Ishikawa (cell line): ENCODE measurements around the gene CACNA1A.
A peak's percentile ranks its signal among the peaks of the same experiment; 100 is the strongest.

Source experiments
- CEBPB ChIP-seq: IDR thresholded peaks from 2 replicates; pipeline ENCODE4 v1.6.1; 2012
- CREB1 ChIP-seq: IDR thresholded peaks from 2 replicates; pipeline ENCODE4 v1.6.1; 2012; ENCODE audit warnings: low read depth
- EGR1 ChIP-seq: IDR thresholded peaks from 2 replicates; pipeline ENCODE4 v1.6.1; 2012
- EP300 ChIP-seq: IDR thresholded peaks from 2 replicates; pipeline ENCODE4 v1.6.1; 2012; ENCODE audit warnings: borderline replicate concordance
- FOXM1 ChIP-seq: IDR thresholded peaks from 2 replicates; pipeline ENCODE4 v1.6.1; 2012; ENCODE audit warnings: low read depth, borderline replicate concordance
- NFIC ChIP-seq: IDR thresholded peaks from 2 replicates; pipeline ENCODE4 v1.6.1; 2012
- RAD21 ChIP-seq: IDR thresholded peaks from 2 replicates; pipeline ENCODE4 v1.6.1; 2012; ENCODE audit warnings: low read depth
- TAF1 ChIP-seq: IDR thresholded peaks from 2 replicates; pipeline ENCODE4 v1.6.1; 2012; ENCODE audit warnings: low read depth, mild to moderate bottlenecking
- TCF12 ChIP-seq: IDR thresholded peaks from 2 replicates; pipeline ENCODE4 v1.6.1; 2012; ENCODE audit warnings: low read depth
- TEAD4 ChIP-seq: IDR thresholded peaks from 2 replicates; pipeline ENCODE4 v1.6.1; 2012
- YY1 ChIP-seq: IDR thresholded peaks from 2 replicates; pipeline ENCODE4 v1.6.1; 2012; ENCODE audit warnings: low read depth
- ZBTB7A ChIP-seq: IDR thresholded peaks from 2 replicates; pipeline ENCODE4 v1.6.1; 2012; ENCODE audit warnings: low read depth
- TF ChIP-seq, protein P1 (sequence below): IDR thresholded peaks from 2 replicates; pipeline ENCODE4 v1.6.1; 2012; ENCODE audit warnings: low read depth, mild to moderate bottlenecking
- TF ChIP-seq, protein P2 (sequence below): IDR thresholded peaks from 2 replicates; pipeline ENCODE4 v1.6.1; 2012
- TF ChIP-seq, protein P3 (sequence below): IDR thresholded peaks from 2 replicates; pipeline ENCODE4 v1.6.1; 2012

The CACNA1A gene

DNA sequence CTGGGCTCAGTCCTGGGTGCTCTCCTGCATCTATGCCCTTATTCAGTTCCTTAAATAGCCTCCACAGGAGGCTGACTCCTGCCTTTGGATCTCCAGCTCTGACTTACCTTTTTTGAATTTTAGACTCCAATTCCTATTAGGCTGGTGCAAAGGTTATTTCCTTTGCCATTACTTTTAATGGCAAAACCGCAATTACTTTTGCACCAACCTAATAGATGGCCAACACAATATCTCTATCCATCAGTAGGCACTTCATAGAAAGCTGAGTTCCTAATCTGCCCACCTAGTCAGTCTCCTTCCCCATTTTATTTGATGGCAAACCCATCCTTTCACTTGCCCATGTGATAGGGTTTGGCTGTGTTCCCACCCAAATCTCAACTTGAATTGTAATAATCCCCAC, 95.3 kb downstream of the CACNA1A start:
- TF ChIP-seq CREB1 = no peak
- no peak for TF ChIP-seq TAF1
- TF ChIP-seq YY1 = no peak

DNA sequence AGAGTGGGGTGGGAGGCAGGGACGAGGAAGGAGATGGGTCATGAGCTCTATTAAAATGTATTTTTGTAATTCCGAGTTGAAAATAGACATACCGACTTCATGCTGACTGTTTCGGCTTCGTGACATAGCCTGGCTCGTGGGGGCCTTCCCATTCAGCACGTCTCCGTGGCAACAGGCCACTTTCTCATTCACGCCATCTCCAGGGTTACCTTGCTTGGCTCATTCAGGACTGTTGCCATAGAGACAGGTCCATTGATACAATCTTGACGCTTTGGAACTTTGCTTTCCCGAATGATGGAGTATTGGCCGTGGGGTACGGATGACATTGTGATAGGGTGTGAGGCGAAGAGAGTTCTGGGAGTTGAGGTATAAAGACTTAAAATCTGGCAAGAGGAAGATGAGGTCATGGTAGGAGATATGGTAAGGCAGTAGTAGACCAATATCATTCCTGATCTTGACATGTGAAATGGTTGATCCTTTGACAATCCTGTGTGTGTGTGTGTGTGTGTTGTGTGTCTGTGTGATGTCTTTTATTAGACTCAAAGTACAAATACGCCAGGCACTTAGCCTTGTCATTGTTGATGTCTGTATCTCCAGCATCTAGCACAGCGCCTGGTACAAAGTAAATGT, 97.3 kb downstream of the CACNA1A start:
- TF ChIP-seq EGR1 (no peak), TEAD4 (no peak), FOXM1 (no peak), TAF1 (no peak), ZBTB7A (no peak), CREB1 (no peak), YY1 (no peak), CEBPB (no peak), TCF12 (no peak), EP300 (no peak)
- TF ChIP-seq, protein P1, sequence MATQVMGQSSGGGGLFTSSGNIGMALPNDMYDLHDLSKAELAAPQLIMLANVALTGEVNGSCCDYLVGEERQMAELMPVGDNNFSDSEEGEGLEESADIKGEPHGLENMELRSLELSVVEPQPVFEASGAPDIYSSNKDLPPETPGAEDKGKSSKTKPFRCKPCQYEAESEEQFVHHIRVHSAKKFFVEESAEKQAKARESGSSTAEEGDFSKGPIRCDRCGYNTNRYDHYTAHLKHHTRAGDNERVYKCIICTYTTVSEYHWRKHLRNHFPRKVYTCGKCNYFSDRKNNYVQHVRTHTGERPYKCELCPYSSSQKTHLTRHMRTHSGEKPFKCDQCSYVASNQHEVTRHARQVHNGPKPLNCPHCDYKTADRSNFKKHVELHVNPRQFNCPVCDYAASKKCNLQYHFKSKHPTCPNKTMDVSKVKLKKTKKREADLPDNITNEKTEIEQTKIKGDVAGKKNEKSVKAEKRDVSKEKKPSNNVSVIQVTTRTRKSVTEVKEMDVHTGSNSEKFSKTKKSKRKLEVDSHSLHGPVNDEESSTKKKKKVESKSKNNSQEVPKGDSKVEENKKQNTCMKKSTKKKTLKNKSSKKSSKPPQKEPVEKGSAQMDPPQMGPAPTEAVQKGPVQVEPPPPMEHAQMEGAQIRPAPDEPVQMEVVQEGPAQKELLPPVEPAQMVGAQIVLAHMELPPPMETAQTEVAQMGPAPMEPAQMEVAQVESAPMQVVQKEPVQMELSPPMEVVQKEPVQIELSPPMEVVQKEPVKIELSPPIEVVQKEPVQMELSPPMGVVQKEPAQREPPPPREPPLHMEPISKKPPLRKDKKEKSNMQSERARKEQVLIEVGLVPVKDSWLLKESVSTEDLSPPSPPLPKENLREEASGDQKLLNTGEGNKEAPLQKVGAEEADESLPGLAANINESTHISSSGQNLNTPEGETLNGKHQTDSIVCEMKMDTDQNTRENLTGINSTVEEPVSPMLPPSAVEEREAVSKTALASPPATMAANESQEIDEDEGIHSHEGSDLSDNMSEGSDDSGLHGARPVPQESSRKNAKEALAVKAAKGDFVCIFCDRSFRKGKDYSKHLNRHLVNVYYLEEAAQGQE = no peak
- TF ChIP-seq, protein P2, sequence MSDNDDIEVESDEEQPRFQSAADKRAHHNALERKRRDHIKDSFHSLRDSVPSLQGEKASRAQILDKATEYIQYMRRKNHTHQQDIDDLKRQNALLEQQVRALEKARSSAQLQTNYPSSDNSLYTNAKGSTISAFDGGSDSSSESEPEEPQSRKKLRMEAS = no peak
- TF ChIP-seq, protein P3, sequence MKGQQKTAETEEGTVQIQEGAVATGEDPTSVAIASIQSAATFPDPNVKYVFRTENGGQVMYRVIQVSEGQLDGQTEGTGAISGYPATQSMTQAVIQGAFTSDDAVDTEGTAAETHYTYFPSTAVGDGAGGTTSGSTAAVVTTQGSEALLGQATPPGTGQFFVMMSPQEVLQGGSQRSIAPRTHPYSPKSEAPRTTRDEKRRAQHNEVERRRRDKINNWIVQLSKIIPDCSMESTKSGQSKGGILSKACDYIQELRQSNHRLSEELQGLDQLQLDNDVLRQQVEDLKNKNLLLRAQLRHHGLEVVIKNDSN = no peak

DNA sequence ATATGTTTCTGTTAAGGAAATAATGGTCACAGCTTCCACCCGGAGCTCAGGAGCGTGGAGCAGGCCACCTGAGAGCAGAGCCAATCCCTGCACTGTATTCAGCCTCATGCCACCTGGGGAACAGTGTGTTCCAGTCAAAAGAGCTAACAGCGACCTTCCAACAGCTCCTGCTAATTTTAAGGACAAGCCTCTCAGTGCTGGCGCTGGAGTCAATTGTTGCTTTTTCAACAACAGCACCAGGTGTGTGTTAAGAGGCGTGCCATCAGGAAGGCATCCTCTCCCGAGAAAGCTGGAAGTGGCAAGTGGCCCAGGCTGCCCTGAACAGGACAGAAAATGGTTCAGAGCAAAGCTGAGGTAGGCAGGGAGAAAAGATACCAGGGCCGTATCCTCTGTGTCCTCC, 102.0 kb downstream of the CACNA1A start:
- TF ChIP-seq FOXM1 (no peak), YY1 (no peak), RAD21 (no peak), ZBTB7A (no peak), TAF1 (no peak), CREB1 (no peak), TEAD4 (no peak), EGR1 (no peak), EP300 (no peak), TCF12 (no peak), NFIC (no peak), CEBPB (no peak)
- TF ChIP-seq, protein P2 = no peak
- TF ChIP-seq, protein P3 = no peak
- TF ChIP-seq, protein P1 = no peak

DNA sequence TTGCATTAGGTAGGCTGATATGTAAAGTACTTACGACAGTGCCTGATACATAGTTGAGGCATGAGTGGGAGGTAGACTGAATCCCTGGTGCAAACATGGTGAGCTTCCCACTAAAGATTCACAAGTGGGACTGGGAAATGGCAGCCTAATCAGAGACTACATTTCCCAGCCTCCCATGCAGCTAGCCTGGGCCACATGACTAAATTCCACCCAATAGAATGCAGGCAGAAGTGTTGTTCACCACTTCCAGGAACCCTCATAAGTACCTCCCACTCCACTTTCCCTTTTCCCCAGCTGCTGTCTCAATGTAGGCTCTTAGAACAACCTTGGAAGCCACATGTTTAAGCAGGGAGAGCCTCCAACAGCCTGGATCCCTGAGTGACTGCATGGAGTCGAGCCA, 104.9 kb downstream of the CACNA1A start:
- TF ChIP-seq CEBPB = no peak
- TF ChIP-seq, protein P1 = no peak
- TF ChIP-seq YY1 = peak; percentile 80
- TF ChIP-seq, protein P3 = peak; percentile 91
